OCI-LY7 (cell line): ENCODE results near the gene ROBO1. TPM values are rescaled to one million over a fixed set of nuclear protein-coding genes. Genes with fewer than 3 reads are reported as not detected.

ENCODE experiments used
- BruUV-seq: library from RNA; stranded (reverse); fragments of 400-500 nt; replicated peaks from 2 replicates; lab custom pipeline; 2021; lab: Mats Ljungman, UMichigan
- CTCF ChIA-PET: fragments of 300-600 bp; sonication (Branson Sonifier 250); formaldehyde crosslinking; loops from one replicate; lab custom pipeline; 2022; ENCODE audit warnings: antibody characterized with exemption; ENCODE audit not compliant: unreplicated experiment; lab: Charles Lee
- POLR2A ChIA-PET: fragments of 300-600 bp; sonication (Branson Sonifier 250); formaldehyde crosslinking; loops from one replicate; lab custom pipeline; 2022; ENCODE audit warnings: antibody characterized with exemption; lab: Charles Lee
- DNase-seq: peaks from one replicate; pipeline ENCODE4 v3.0.0-alpha.2; 2015; ENCODE audit warnings: low spot score
- H2AFZ ChIP-seq: fragments of 200-600 bp; sonication (generic), shearing (Covaris generic); 2 replicates; pipeline ENCODE4 v1.6.1; 2014; ENCODE audit warnings: mild to moderate bottlenecking, antibody characterized with exemption, low read length, moderate library complexity
- H3K27ac ChIP-seq: fragments of 200-600 bp; sonication (generic); 2 replicates; pipeline ENCODE4 v1.5.1; 2014; ENCODE audit warnings: mixed run types, low read depth, mild to moderate bottlenecking, moderate library complexity, low read length, inconsistent platforms; ENCODE audit not compliant: poor library complexity, severe bottlenecking
- H3K36me3 ChIP-seq: fragments of 200-600 bp; sonication (generic); 2 replicates; pipeline ENCODE4 v1.6.1; 2014; ENCODE audit warnings: mild to moderate bottlenecking, antibody characterized with exemption, low read length, moderate library complexity, mixed read lengths; ENCODE audit not compliant: insufficient read depth
- H3K4me1 ChIP-seq: fragments of 200-600 bp; sonication (generic); 2 replicates; pipeline ENCODE4 v1.5.1; 2014; ENCODE audit warnings: mild to moderate bottlenecking, low read length; ENCODE audit not compliant: insufficient read depth, poor library complexity, severe bottlenecking
- H3K4me2 ChIP-seq: fragments of 200-600 bp; sonication (generic); 2 replicates; pipeline ENCODE4 v1.6.1; 2014; ENCODE audit warnings: mild to moderate bottlenecking, low read length
- H3K4me3 ChIP-seq: fragments of 200-600 bp; sonication (generic); 2 replicates; pipeline ENCODE4 v1.5.1; 2014; ENCODE audit warnings: mild to moderate bottlenecking, low read depth, low read length; ENCODE audit not compliant: poor library complexity, severe bottlenecking
- H3K79me2 ChIP-seq: fragments of 200-600 bp; sonication (generic); 2 replicates; pipeline ENCODE4 v1.6.1; 2016; ENCODE audit warnings: low read depth, mild to moderate bottlenecking, low read length, moderate library complexity, mixed read lengths; ENCODE audit not compliant: insufficient read depth
- H3K9me2 ChIP-seq: fragments of 200-600 bp; sonication (generic); 2 replicates; pipeline ENCODE4 v1.6.1; 2016; ENCODE audit warnings: mild to moderate bottlenecking, low read length, mixed read lengths; ENCODE audit not compliant: insufficient read depth
- H3K9me3 ChIP-seq: fragments of 200-600 bp; sonication (generic); 2 replicates; pipeline ENCODE4 v1.6.1; 2014; ENCODE audit warnings: mild to moderate bottlenecking, mixed run types, low read length, mixed read lengths
- H4K20me1 ChIP-seq: fragments of 200-600 bp; sonication (generic); 2 replicates; pipeline ENCODE4 v1.6.1; 2014; ENCODE audit warnings: mild to moderate bottlenecking, antibody characterized with exemption, low read length, moderate library complexity, mixed read lengths; ENCODE audit not compliant: insufficient read depth
- EZH2phosphoT487 ChIP-seq: fragments of 200-600 bp; sonication (generic); IDR thresholded peaks from 2 replicates; pipeline ENCODE4 v1.6.1; 2018; ENCODE audit warnings: low read depth, borderline replicate concordance, mild to moderate bottlenecking, mixed run types, antibody characterized with exemption, low read length, moderate library complexity, mixed read lengths
- intact Hi-C: fragments of 100-400 bp; cut with micrococcal nuclease; formaldehyde crosslinking; loops from one replicate; pipeline ENCODE4 v1.10.0; 2022; ENCODE audit not compliant: unreplicated experiment
- total RNA-seq, 2 experiments: library from RNA; depleted of rRNA in 1 of 2; stranded (reverse); fragments of >200 nt in 1 of 2; shearing (Covaris generic) in 1 of 2; gene quantifications; 2 replicates each; pipeline ENCODE4 v1.2.3, GENCODE V29; 2014 to 2022
- TF ChIP-seq, protein P1 (sequence below): fragments of 200-600 bp; sonication (generic); conservative IDR thresholded peaks from 2 replicates; pipeline ENCODE4 v1.5.1; 2014; ENCODE audit warnings: mild to moderate bottlenecking, antibody characterized with exemption, low read length, moderate library complexity, mixed read lengths

ROBO1 gene
- total RNA-seq, 2 experiments from 2014 or later: not detected

DNA sequence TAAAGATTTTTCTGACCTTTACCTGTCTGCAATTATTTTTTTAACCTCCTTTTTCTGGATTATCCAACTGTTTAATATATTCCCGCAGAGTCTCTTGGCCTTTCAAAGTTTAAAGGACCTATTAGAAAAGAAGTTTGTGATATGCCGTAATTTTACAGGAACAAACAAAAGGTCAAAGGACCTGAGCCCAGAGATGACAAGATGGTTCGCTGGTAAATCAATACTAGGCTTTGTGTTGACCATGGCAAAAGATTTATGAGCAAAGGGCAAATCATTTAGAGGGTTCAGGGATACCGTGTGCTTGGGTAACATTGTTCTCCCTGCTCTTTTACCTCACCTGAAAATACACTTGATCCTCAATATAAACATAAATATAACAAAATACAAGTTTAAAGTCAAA is 923.5 kb downstream of the ROBO1 start:
- Histone ChIP-seq H3K4me2 (no peak overlapping the region), H3K9me2 (no peaks in the 10 kb centered on the region), H3K79me2 (no peaks in the 10 kb centered on the region), H4K20me1 (no peaks in the 10 kb centered on the region), H3K4me1 (no peaks in the 10 kb centered on the region), H3K4me3 (no peak overlapping the region), H2AFZ (no peak overlapping the region), H3K9me3 (no peaks in the 10 kb centered on the region), H3K36me3 (no peaks in the 10 kb centered on the region), H3K27ac (no peak overlapping the region)
- DNase-seq: no peak
- CTCF ChIA-PET: no interaction called here
- intact Hi-C loops: no loop called here
- no TSS peak for BruUV-seq
- POLR2A ChIA-PET: no interaction called here
- no peak for TF ChIP-seq EZH2phosphoT487
- TF ChIP-seq, protein P1, sequence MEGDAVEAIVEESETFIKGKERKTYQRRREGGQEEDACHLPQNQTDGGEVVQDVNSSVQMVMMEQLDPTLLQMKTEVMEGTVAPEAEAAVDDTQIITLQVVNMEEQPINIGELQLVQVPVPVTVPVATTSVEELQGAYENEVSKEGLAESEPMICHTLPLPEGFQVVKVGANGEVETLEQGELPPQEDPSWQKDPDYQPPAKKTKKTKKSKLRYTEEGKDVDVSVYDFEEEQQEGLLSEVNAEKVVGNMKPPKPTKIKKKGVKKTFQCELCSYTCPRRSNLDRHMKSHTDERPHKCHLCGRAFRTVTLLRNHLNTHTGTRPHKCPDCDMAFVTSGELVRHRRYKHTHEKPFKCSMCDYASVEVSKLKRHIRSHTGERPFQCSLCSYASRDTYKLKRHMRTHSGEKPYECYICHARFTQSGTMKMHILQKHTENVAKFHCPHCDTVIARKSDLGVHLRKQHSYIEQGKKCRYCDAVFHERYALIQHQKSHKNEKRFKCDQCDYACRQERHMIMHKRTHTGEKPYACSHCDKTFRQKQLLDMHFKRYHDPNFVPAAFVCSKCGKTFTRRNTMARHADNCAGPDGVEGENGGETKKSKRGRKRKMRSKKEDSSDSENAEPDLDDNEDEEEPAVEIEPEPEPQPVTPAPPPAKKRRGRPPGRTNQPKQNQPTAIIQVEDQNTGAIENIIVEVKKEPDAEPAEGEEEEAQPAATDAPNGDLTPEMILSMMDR: no peak

DNA sequence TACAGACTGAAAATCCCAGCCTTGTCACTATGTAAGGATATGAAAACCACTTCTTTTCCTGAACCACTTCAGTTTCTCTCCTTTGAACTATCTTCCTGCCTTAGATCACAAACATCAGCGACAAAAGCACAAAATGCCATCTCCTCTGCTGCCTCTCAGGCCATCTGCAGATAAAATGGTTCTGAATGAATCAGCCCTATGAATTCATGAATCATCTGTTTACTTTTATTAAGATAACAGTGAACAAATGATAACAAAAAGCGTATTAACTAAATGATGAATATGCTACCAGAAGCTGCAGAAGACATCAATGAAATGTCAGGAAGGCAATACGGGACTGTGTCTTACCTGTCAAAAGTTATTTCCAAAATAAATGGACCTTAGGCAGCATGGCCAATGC is 928.1 kb downstream of the ROBO1 start:
- DNase-seq: no peak
- Histone ChIP-seq H4K20me1 (no peaks in the 10 kb centered on the region), H3K4me3 (no peak overlapping the region), H3K79me2 (no peaks in the 10 kb centered on the region), H3K9me3 (no peaks in the 10 kb centered on the region), H3K9me2 (no peaks in the 10 kb centered on the region), H3K27ac (no peak overlapping the region), H3K4me1 (no peaks in the 10 kb centered on the region), H3K36me3 (no peaks in the 10 kb centered on the region), H3K4me2 (no peak overlapping the region), H2AFZ (no peak overlapping the region)
- BruUV-seq: no TSS peak
- no peak for TF ChIP-seq EZH2phosphoT487
- TF ChIP-seq, protein P1: no peak
- intact Hi-C loops: no loop called here
- CTCF ChIA-PET: no interaction called here
- POLR2A ChIA-PET: no interaction called here

DNA sequence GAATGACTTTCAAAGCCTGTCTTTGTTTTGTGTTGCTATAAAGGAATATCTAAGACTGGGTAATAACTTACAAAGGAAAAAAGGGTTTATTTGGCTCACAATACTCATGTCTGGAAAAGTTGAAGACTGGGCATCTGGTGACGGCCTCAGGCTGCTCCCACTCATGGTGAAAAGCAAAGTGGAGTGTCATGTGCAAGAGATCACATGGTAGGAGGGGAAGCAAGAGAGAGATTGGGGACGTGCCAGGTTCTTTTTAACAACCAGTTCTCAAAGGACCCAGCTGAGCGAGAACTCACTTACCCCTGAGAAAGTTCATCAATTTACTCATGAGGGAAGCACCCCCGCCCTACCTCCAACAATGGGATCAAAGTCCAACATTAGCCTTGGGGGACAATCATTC is 929.4 kb downstream of the ROBO1 start:
- no peak for TF ChIP-seq EZH2phosphoT487
- TF ChIP-seq, protein P1: no peak
- no peak for DNase-seq
- Histone ChIP-seq H2AFZ (no peak overlapping the region), H3K27ac (no peak overlapping the region), H3K4me3 (no peak overlapping the region), H3K36me3 (no peaks in the 10 kb centered on the region), H3K4me1 (no peaks in the 10 kb centered on the region), H3K9me2 (no peaks in the 10 kb centered on the region), H4K20me1 (no peaks in the 10 kb centered on the region), H3K4me2 (no peak overlapping the region), H3K9me3 (no peaks in the 10 kb centered on the region), H3K79me2 (no peaks in the 10 kb centered on the region)
- POLR2A ChIA-PET: no interaction called here
- CTCF ChIA-PET: no interaction called here
- intact Hi-C loops: no loop called here
- BruUV-seq: no TSS peak
